ENCODE results near the gene AGFG2. TPM values are rescaled to one million over a fixed set of nuclear protein-coding genes. Genes with fewer than 3 reads are reported as not detected.
A peak's percentile ranks its signal among the peaks of the same experiment; 100 is the strongest.
"Not testable (repeated sequence)": the region's sequence is repeated elsewhere in the genome, so short reads cannot be mapped to it uniquely, and the experiment has no call there.

The AGFG2 gene
- total and polyA plus RNA-seq, 8 donors: 7.9 to 154 (median 12.8) TPM

GRCh38 chr7:100532165-100533022 is 6.6 kb upstream of the AGFG2 start:
- TF ChIP-seq POLR2AphosphoS5 (IDR thresholded peaks at IDR 0.05) (no peak), CTCF (IDR thresholded peaks at IDR 0.05) (no peak), EP300 (IDR thresholded peaks at IDR 0.05) (no peak), POLR2A (IDR thresholded peaks at IDR 0.05) (no peak)
- WGBS, 5 donors: 88 to 89% (median 88%) methylated on average over 14 of the region's 14 CpGs
- Histone ChIP-seq H3K27me3 (no peaks in the 10 kb centered on the region), H3K27ac (no peak overlapping the region), H3K36me3 (no peaks in the 10 kb centered on the region), H3K9me3 (no peaks in the 10 kb centered on the region), H3K4me3 (no peak overlapping the region), H3K4me1 (no peaks in the 10 kb centered on the region)
- no peak for DNase-seq
- intact Hi-C loops (cut with DNase I; ENCODE audit: low total_unique reads): no loop called here

- H3K4me1 ChIP-seq: peaks cover 11 to 25% (median 23%) of the 10 kb centered on the region in 4 donors
- H3K27me3 ChIP-seq; H3K27ac ChIP-seq; H3K36me3 ChIP-seq; intact Hi-C loops (cut with DNase I; ENCODE audit: low total_unique reads); H3K4me3 ChIP-seq; DNase-seq; H3K9me3 ChIP-seq: not testable (repeated sequence)
- WGBS, 5 donors: 92 to 95% (median 94%) methylated on average over 9 of the region's 9 CpGs
Observed at GRCh38 chr7:100535982-100536381, 3.0 kb upstream of the AGFG2 start.

DNA sequence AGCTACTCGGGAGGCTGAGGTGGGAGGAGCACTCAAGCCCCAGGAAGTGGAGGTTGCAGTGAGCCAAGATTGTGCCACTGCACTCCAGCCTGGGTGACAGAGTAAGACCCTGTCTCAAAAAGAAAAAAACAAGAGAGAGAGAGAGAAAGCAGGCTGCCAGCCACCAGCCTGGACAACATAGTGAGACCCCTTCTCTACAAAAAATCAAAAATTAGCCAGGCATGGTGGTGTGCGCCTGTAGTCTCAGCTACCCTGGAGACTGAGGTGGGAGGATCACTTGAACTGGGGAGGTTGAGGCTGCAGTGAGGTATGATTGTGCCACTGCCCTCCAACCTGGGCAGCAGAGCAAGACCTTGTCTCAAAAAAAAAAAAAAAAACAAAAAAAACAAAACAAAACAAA is 2.3 kb upstream of the AGFG2 start:
- DNase-seq; H3K36me3 ChIP-seq; H3K27me3 ChIP-seq; intact Hi-C loops (cut with DNase I; ENCODE audit: low total_unique reads); H3K4me3 ChIP-seq; H3K9me3 ChIP-seq; H3K27ac ChIP-seq: not testable (repeated sequence)
- peaks cover 15 to 32% (median 30%) of the 10 kb centered on the region in 4 donors for H3K4me1 ChIP-seq
- 84 to 96% (median 91%) methylated on average over 2 of the region's 2 CpGs for WGBS, 5 donors

- Histone ChIP-seq H3K27me3 (no peaks in the 10 kb centered on the region), H3K27ac (peak overlapping the region in 4 of 5 donors; percentile 74 to 84 (median 80)), H3K36me3 (no peaks in the 10 kb centered on the region), H3K4me3 (peak overlapping the region; percentile 22 to 93 (median 29)), H3K9me3 (no peaks in the 10 kb centered on the region), H3K4me1 (peaks cover 30 to 47% (median 46%) of the 10 kb centered on the region in 4 donors)
- DNase-seq: no peak
- intact Hi-C loops (cut with DNase I; ENCODE audit: low total_unique reads): no loop called here
- TF ChIP-seq EP300 (IDR thresholded peaks at IDR 0.05) (no peak), POLR2AphosphoS5 (IDR thresholded peaks at IDR 0.05) (no peak), CTCF (IDR thresholded peaks at IDR 0.05) (no peak), POLR2A (IDR thresholded peaks at IDR 0.05) (no peak)
- WGBS, 5 donors: 5 to 11% (median 7%) methylated on average over 8 of the region's 8 CpGs
Observed at GRCh38 chr7:100538348-100538653, 702 bp upstream of the AGFG2 start.

- 0 to 2% (median 1%) methylated on average over 20 to 44 of the region's 44 CpGs for WGBS, 5 donors
- H3K4me3 ChIP-seq: peak overlapping the region; percentile 91 to 97 (median 92)
- no peaks in the 10 kb centered on the region for H3K36me3 ChIP-seq
- H3K27ac ChIP-seq: peak overlapping the region; percentile 87 to 93 (median 92)
- H3K9me3 ChIP-seq: no peaks in the 10 kb centered on the region
- H3K4me1 ChIP-seq: peaks cover 42 to 59% (median 58%) of the 10 kb centered on the region in 4 donors
- peak in 1 of 2 donors; percentile 37 for DNase-seq
- no peak for TF ChIP-seq POLR2AphosphoS5 (IDR thresholded peaks at IDR 0.05)
- no peak for TF ChIP-seq CTCF (IDR thresholded peaks at IDR 0.05)
- TF ChIP-seq POLR2A (IDR thresholded peaks at IDR 0.05): no peak
- TF ChIP-seq EP300 (IDR thresholded peaks at IDR 0.05): no peak
- intact Hi-C loops (cut with DNase I; ENCODE audit: low total_unique reads): no loop called here
- H3K27me3 ChIP-seq: no peaks in the 10 kb centered on the region
Observed at GRCh38 chr7:100539436-100540006, 518 bp downstream of the AGFG2 start.

Measured in stomach (tissue), 9 donors.